BLaER1 (cell line): Measurements from ENCODE around the gene JARID2.
A peak's percentile ranks its signal among the peaks of the same experiment; 100 is the strongest.

ENCODE experiments used
- H3K27ac ChIP-seq: shearing (Covaris generic); formaldehyde crosslinking; 2 replicates; pipeline ENCODE4 v1.8.1; 2022
- H3K27me3 ChIP-seq: shearing (Covaris generic); formaldehyde crosslinking; 2 replicates; pipeline ENCODE4 v1.8.1; 2022
- H3K36me3 ChIP-seq: shearing (Covaris generic); formaldehyde crosslinking; 2 replicates; pipeline ENCODE4 v1.8.1; 2022
- H3K4me1 ChIP-seq: shearing (Covaris generic); formaldehyde crosslinking; 2 replicates; pipeline ENCODE4 v1.8.1; 2022
- H3K4me2 ChIP-seq: shearing (Covaris generic); formaldehyde crosslinking; 2 replicates; pipeline ENCODE4 v1.8.1; 2022
- H3K4me3 ChIP-seq: shearing (Covaris generic); formaldehyde crosslinking; 2 replicates; pipeline ENCODE4 v1.8.1; 2022
- H3K9ac ChIP-seq: shearing (Covaris generic); formaldehyde crosslinking; 2 replicates; pipeline ENCODE4 v1.8.1; 2022
- H3K9me3 ChIP-seq: shearing (Covaris generic); formaldehyde crosslinking; 2 replicates; pipeline ENCODE4 v1.8.1; 2022
- H4K20me1 ChIP-seq: shearing (Covaris generic); formaldehyde crosslinking; 2 replicates; pipeline ENCODE4 v1.8.1; 2022
- Cebpa-rat ChIP-seq: shearing (Covaris generic); IDR thresholded peaks from 2 replicates; pipeline ENCODE4 v1.8.1; 2022

The JARID2 gene

GRCh38 chr6:15370733-15371671 lies 125.1 kb downstream of the JARID2 start:
- no peak overlapping the region for H3K4me3 ChIP-seq
- 0 out of 2 replicates have a peak overlapping the region, but pooled peaks have one; percentile 1 for H3K27ac ChIP-seq
- peaks cover 42% of the 10 kb centered on the region for H3K36me3 ChIP-seq
- H3K4me2 ChIP-seq = peak overlapping the region; percentile 70
- H3K9ac ChIP-seq = peak overlapping the region; percentile 12; the same call in 1 of the 2 replicates
- H3K9me3 ChIP-seq = no peaks in the 10 kb centered on the region
- peaks cover 86% of the 10 kb centered on the region for H3K4me1 ChIP-seq
- peaks cover 100% of the 10 kb centered on the region for H4K20me1 ChIP-seq
- no peaks in the 10 kb centered on the region for H3K27me3 ChIP-seq
- no peak for TF ChIP-seq Cebpa-rat

DNA sequence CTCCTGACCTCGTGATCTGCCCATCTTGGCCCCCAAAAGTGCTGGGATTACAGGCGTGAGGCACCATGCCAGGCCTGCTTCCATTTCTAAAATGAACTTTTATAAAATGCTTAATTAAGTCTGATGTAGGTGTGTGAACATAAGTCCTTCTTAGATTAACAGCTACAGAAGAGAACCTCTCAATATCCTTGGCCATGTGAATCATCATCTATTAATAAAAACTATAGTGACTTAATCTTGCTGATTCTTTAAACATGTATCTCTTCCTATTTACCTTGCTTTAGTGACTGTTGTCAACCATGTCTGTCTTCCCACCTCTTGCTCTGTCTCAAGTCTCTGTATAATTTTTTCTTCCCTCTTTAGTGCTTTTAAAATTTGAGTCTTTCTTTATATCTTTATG lies 127.1 kb downstream of the JARID2 start:
- Histone ChIP-seq H3K9me3 (no peaks in the 10 kb centered on the region), H3K27me3 (no peaks in the 10 kb centered on the region), H3K27ac (no peak overlapping the region), H3K9ac (no peak overlapping the region), H3K36me3 (peaks cover 56% of the 10 kb centered on the region), H3K4me1 (peaks cover 78% of the 10 kb centered on the region), H4K20me1 (peaks cover 100% of the 10 kb centered on the region), H3K4me3 (no peak overlapping the region), H3K4me2 (no peak overlapping the region)
- TF ChIP-seq Cebpa-rat = no peak

GRCh38 chr6:15374119-15374518 lies 128.2 kb downstream of the JARID2 start:
- H3K27me3 ChIP-seq = no peaks in the 10 kb centered on the region
- no peak overlapping the region for H3K9ac ChIP-seq
- no peaks in the 10 kb centered on the region for H3K9me3 ChIP-seq
- peak overlapping the region; percentile 10; the same call in 1 of the 2 replicates for H3K4me2 ChIP-seq
- H3K36me3 ChIP-seq = peaks cover 54% of the 10 kb centered on the region
- peaks cover 78% of the 10 kb centered on the region for H3K4me1 ChIP-seq
- H4K20me1 ChIP-seq = peaks cover 100% of the 10 kb centered on the region
- H3K4me3 ChIP-seq = no peak overlapping the region
- H3K27ac ChIP-seq = no peak overlapping the region
- TF ChIP-seq Cebpa-rat = no peak

- no peak overlapping the region for H3K9ac ChIP-seq
- H3K4me3 ChIP-seq = no peak overlapping the region
Measured at GRCh38 chr6:15375018-15375417, 129.1 kb downstream of the JARID2 start.

GRCh38 chr6:15375638-15376290 lies 129.9 kb downstream of the JARID2 start:
- Histone ChIP-seq H3K27me3 (no peaks in the 10 kb centered on the region), H3K4me3 (no peak overlapping the region), H3K27ac (no peak overlapping the region), H3K9ac (no peak overlapping the region), H3K36me3 (peaks cover 51% of the 10 kb centered on the region), H4K20me1 (peaks cover 100% of the 10 kb centered on the region), H3K9me3 (no peaks in the 10 kb centered on the region), H3K4me1 (peaks cover 78% of the 10 kb centered on the region), H3K4me2 (no peak overlapping the region)
- TF ChIP-seq Cebpa-rat = no peak

More at GRCh38 chr6:15375018-15375417, 129.1 kb downstream of the JARID2 start:
- H3K4me1 ChIP-seq = peaks cover 78% of the 10 kb centered on the region
- no peak overlapping the region for H3K27ac ChIP-seq
- TF ChIP-seq Cebpa-rat = no peak
- no peaks in the 10 kb centered on the region for H3K27me3 ChIP-seq
- no peak overlapping the region for H3K4me2 ChIP-seq
- peaks cover 54% of the 10 kb centered on the region for H3K36me3 ChIP-seq
- no peaks in the 10 kb centered on the region for H3K9me3 ChIP-seq
- peaks cover 100% of the 10 kb centered on the region for H4K20me1 ChIP-seq

DNA sequence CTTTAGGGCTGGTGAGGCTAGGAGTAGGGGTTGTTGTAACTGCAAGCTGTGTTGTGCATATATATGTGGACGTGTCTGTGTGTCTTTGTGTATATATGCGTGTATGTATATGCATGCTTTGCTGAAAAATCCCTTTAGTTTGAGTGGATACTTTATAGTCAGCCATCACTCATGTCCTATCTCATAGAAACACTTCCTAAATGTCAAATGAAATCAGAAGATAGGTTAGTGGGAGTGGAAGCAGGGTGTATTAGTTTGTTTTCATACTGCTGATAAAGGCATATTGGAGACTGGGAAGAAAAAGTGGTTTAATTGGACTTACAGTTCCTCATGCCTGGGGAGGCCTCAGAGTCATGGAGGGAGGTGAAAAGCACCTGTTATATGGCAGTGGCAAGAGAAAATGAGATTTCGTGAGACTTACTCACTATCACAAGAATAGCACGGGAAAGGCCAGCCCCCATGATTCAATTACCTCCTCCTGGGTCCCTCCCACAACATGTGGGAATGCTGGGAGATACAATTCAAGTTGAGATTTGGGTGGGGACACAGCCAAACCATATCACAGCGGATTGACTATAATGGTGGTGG lies 131.1 kb downstream of the JARID2 start:
- H3K4me2 ChIP-seq = no peak overlapping the region
- H4K20me1 ChIP-seq = peaks cover 100% of the 10 kb centered on the region
- H3K9ac ChIP-seq = no peak overlapping the region
- peaks cover 48% of the 10 kb centered on the region for H3K36me3 ChIP-seq
- H3K4me1 ChIP-seq = peaks cover 78% of the 10 kb centered on the region
- no peaks in the 10 kb centered on the region for H3K9me3 ChIP-seq
- no peak overlapping the region for H3K27ac ChIP-seq
- no peak overlapping the region for H3K4me3 ChIP-seq
- TF ChIP-seq Cebpa-rat = no peak
- H3K27me3 ChIP-seq = no peaks in the 10 kb centered on the region

GRCh38 chr6:15378272-15378671 lies 132.4 kb downstream of the JARID2 start:
- peaks cover 100% of the 10 kb centered on the region for H4K20me1 ChIP-seq
- peaks cover 78% of the 10 kb centered on the region for H3K4me1 ChIP-seq
- peak overlapping the region; percentile 29; the same call in 1 of the 2 replicates for H3K27ac ChIP-seq
- H3K4me3 ChIP-seq = no peak overlapping the region
- peak overlapping the region; percentile 82 for H3K4me2 ChIP-seq
- TF ChIP-seq Cebpa-rat = no peak
- H3K9me3 ChIP-seq = no peaks in the 10 kb centered on the region
- H3K36me3 ChIP-seq = peaks cover 45% of the 10 kb centered on the region
- no peaks in the 10 kb centered on the region for H3K27me3 ChIP-seq
- H3K9ac ChIP-seq = no peak overlapping the region

- peaks cover 100% of the 10 kb centered on the region for H4K20me1 ChIP-seq
Measured at GRCh38 chr6:15378866-15379265, 133.0 kb downstream of the JARID2 start.

DNA sequence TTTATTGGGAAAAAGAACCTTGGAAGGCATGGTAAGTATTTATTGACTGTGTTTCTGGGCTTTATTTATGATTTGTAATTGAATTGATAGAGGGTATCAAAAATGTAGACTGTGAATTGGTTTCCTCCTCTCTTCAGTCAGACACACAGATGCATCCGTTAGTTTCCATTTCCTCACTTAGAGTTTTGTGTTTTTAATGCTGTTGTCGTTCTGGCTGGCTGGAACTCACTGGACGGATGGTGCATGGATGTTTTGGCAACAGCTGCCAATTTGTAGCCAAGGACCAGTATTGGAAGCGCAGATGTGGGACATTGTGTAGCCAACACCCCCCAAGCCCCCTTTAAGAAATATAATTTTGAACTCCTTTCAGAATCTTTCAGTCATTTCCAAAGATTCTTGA lies 134.5 kb downstream of the JARID2 start:
- peak overlapping the region; percentile 69 for H3K9ac ChIP-seq
- H3K27ac ChIP-seq = peak overlapping the region; percentile 91
- H3K4me2 ChIP-seq = peak overlapping the region; percentile 82
- H3K4me3 ChIP-seq = 0 out of 2 replicates have a peak overlapping the region, but pooled peaks have one; percentile 20
- TF ChIP-seq Cebpa-rat = no peak
- peaks cover 100% of the 10 kb centered on the region for H4K20me1 ChIP-seq
- peaks cover 25% of the 10 kb centered on the region for H3K36me3 ChIP-seq
- no peaks in the 10 kb centered on the region for H3K27me3 ChIP-seq
- no peaks in the 10 kb centered on the region for H3K9me3 ChIP-seq
- H3K4me1 ChIP-seq = peaks cover 80% of the 10 kb centered on the region

More at GRCh38 chr6:15378866-15379265, 133.0 kb downstream of the JARID2 start:
- H3K9me3 ChIP-seq = no peaks in the 10 kb centered on the region
- no peak overlapping the region for H3K4me3 ChIP-seq
- H3K9ac ChIP-seq = no peak overlapping the region
- peaks cover 78% of the 10 kb centered on the region for H3K4me1 ChIP-seq
- no peaks in the 10 kb centered on the region for H3K27me3 ChIP-seq
- H3K27ac ChIP-seq = peak overlapping the region; percentile 91
- no peak for TF ChIP-seq Cebpa-rat
- H3K4me2 ChIP-seq = peak overlapping the region; percentile 82
- H3K36me3 ChIP-seq = peaks cover 39% of the 10 kb centered on the region
